ENCODE results near the gene BAZ2A.
"Not testable (repeated sequence)": the region's sequence is repeated elsewhere in the genome, so short reads cannot be mapped to it uniquely, and the experiment has no call there.

BAZ2A gene

DNA sequence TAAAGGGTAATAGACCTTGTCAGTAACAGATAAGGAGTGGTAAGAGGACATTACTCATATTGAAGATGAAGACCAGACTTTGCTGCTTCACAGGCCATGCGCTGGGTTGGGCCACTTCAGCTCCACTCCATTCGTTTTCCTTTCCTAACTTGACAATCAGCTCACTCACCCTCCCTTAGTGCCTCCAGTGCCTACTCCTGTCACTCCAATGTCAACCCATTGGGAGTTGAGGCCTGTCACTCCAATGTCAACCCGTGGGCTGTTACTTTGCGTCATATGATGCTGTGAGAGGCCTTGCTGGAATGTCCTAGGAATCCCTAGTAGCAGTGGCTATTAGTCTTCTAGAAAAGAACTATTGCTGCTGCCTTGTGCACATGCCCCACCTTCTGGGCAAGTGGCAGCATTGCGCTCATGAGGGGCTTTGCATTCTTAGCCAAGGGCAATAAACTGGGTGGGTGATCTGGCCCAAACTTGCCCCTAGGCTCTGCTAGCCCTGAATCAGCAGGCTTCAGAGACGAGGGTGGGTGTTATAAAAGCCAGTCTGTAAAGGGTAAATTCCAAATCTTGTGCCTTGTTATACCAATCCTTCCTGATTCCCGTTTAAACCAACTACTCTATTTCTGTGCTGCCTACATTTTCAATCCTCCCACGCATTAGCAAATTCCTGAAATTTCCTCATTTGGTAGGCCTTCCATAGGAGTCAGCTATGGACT lies 36.1 kb downstream of the BAZ2A start:
- peak; percentile 23 for DNase-seq

DNA sequence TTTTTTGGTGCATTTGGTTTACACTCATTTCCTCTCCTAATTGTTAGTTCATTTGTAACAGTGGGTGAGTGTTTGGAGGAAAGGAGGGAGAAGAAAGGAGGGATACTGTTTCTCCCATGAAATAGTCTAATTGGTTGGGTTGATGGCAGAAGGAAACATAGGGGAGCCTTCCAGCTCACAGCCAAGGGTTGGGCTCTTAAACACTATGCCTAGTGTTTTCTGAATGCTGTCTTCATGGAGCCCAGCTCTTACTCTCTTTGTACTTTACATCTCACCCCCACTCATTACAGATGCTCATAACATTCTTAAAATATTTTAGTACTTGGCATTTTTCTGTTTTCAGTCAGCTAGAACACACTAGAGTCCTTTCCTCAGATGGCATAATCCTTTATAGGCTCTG lies 38.2 kb downstream of the BAZ2A start:
- no peak for DNase-seq

DNA sequence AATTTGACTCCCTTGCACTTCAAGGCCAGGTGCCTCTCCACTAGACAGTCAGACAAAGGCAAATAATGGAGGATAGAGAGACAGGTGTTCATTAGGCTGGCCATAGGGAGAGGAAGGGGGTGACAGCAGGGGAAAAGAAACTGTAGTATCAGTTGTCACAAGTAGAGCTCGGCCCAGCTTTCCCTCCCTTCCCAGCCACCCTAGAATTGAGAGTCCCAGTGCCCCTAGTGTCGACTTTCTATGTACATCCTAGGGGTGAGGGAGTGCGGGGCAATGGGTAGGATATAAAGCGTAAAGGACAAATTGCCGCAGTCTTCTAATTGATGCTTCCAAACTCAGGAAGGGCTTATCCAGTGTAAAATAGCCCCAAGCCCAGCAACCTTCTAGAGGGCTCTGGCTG lies 39.0 kb downstream of the BAZ2A start:
- no peak for DNase-seq

DNA sequence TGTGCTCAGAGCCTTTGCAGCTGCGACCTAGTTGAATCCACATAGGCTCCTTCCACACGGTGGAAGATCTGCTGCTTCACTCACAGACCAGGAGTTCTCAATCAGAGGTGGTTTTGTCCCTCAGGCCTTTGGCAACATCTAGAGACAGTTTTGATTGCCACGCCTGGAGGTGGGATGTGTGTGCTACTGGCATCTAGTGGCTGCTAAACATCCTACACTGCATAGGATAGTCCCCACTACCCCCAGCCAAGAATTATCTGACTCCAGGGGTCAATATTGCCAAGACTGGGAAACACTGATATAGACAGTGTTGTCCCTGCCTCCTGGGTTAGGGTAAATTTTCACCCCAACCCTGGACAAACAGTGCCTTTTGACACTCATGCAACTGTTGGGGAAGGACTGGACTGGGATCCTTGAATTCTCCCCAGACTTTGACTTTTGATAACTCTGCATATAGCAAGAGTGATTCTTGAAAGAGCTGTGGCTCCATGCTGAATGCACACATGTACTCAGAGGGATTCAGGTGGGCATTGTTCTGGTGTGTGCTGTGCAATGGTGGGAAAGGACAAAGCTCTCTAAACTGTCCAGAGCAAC lies 39.8 kb downstream of the BAZ2A start:
- no peak for DNase-seq

DNA sequence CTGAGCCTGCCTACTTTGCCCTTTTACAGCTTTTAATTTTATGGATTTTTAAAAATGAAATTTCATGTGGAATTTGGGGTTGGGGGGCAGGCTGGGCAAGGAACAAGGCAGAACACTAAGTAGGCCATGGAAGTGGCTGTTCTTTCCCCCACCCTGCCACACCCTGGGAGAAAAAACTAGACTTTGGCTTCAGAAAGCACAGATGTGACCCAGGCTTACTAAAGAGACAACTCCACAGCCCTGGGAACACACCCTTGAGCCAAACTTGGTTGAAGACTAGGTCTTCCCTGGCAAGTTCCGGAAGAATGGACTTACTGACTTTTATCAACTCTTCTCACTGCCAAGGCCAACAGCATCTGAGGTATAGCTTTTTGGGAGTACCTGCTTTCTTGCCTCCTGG lies 40.3 kb downstream of the BAZ2A start:
- no peak for DNase-seq

DNA sequence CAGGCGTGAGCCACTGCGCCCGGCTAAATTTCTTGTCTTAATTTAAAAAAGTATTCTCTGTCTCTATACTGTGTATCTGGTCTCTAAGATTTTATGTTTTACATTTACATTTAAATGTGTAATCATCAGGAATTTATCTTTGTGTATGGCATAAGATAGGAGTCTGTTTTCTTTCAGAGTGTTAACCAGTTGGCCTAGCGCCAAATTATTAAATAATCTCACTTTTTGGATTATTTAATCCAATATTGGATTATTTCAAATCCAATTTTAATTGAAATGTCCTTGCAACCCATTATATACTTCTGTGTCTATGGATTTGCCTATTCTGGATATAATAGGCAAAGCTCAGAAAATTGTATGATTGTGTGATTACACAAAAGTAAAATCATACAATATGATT lies 45.0 kb downstream of the BAZ2A start:
- no peak for DNase-seq

DNA sequence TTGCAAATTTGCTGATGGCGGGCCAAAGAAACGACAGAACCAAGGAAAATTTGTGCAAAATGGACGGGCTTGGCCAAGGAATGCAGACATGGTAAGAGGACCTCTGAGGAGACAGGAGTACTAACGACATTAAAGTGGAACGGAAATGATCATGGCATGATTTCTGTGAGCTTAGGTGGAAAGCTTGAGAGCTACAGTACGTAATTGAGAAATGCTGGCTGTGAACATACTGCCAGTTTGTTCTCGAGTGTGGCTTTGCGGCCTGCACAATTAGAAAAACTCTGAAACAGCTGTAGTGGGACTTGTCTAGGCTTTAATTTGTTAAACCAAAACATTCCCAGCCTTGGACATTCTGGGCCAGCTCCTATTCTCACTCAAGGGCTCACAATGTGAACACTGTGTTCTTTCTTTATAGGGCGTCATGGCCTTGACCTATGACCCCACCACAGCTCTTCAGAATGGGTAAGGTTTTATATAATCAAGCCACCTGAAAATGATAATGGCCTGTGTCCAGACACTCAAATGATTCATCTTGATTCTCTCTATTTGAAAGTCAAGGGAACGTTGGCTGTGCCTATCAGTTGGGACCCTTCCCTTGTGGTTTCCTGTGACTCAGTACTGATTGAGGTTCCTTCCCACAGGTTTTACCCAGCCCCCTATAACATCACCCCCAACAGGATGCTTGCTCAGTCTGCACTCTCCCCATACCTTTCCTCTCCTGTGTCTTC lies 48.5 kb downstream of the BAZ2A start:
- no peak for DNase-seq

DNA sequence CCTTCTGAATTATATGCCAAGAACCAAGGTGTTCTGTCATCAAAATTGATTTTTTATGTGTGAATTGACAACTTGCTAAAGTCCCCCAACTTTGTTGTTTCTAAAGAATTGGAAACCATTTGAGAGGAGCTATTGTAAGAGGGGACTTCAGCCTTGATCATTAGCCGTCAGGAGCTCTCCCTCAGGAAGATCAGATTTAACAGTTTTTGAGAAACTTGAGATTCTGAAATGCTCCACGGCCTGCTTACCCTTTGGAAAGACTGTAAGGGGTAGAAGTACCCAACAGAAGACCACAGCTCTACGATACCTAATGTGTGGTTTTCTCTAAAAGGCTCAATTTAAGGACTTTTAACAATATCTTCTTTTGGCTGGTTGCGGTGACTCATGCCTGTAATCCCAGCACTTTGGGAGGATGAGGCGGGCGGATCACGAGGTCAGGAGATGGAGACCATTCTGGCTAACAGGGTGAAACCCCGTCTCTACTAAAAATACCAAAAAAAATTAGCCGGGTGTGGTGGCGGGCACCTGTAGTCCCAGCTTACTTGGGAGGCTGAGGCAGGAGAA lies 51.1 kb downstream of the BAZ2A start:
- no peak for DNase-seq

DNA sequence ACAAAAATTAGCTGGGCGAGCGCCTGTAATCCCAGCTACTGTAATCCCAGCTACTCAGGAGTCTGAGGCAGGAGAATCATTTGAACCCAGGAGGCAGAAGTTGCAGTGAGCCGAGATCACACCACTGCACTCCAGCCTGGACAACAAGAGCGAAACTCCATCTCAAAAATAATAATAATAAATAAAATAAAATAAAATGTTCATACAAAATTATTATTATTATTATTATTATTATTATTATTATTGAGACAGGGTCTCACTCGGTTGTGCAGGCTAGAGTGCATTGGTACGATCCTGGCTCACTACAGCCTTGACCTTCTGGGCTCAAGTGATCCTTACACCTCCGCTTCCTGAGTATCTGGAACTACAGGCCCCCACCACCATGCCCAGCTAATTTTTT lies 52.9 kb downstream of the BAZ2A start:
- not testable (repeated sequence) for DNase-seq

DNA sequence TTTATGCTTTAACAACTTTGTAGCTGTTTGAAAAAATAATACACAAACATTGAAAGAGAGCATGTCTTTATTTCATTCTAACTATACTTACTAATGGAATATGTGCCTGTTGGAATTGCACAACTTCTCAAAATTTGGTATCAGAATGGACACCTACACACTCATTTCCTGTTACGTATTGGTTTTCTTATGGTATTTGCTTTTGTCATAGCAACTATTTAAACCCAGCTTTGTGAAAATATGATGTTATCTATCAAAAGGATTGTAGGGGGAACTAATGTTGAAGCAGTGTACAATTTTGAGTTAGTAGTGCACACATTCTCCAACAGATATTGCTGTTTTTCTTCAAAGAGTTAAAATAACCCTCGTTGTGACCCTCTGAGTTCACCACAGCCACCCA lies 55.9 kb downstream of the BAZ2A start:
- no peak for DNase-seq

DNA sequence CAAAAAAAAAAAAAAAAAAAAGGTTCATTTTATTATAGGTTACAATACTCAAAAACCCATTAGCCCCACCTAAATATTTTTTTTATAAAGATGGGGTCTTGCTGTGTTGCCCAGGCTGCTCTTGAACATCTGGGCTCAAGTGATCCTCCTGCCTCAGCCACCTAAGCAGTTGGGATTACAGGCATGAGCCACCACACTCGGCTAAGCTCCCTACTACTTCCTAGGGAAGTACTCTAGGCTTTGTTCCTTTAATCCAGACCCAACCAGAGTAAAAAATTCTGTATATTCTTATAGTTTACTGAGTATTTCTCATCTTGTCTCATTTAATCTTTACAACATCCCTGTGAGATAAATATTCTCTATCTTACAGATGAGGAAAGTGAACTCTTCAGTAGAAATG lies 57.8 kb downstream of the BAZ2A start:
- DNase-seq = no peak

DNA sequence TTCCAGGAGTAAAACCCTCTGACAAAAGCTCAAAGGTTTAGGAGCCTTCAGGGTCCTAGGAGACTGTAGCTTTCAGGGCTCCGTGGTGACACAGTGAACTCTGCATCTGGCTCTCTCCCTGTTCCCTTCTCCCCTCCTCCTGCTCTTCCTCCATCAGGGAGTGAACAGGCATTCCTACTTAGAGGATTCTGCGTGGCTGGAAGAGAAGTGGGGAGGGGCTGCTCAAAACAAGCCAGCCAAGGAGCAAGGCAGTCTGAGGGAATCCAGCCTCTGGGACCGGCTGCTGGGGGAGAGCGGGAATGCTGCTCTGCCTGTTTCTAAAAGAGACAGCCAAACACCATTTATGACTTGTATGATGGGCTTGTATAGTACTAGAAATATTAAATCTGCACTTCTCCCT lies 59.0 kb downstream of the BAZ2A start:
- no peak for DNase-seq

DNA sequence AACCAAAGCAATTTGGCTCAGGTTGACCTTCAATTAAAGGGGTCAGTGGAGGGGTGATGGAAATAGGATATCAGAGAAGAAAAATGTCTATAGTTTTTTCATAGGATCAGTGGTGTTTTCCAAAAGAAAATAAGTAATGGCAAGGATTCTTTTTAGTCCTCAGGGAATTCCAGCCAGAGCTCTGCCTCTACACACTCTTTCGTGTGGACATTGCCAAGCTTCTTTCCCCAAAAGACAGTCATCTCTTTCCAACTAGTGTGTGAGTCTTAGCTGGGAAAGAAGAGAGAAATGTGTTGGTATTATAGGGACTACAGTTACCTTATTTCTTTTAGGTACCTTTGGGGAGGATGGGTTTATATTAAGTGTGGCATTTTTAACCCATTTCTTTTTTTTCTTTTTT lies 62.0 kb downstream of the BAZ2A start:
- DNase-seq = no peak

DNA sequence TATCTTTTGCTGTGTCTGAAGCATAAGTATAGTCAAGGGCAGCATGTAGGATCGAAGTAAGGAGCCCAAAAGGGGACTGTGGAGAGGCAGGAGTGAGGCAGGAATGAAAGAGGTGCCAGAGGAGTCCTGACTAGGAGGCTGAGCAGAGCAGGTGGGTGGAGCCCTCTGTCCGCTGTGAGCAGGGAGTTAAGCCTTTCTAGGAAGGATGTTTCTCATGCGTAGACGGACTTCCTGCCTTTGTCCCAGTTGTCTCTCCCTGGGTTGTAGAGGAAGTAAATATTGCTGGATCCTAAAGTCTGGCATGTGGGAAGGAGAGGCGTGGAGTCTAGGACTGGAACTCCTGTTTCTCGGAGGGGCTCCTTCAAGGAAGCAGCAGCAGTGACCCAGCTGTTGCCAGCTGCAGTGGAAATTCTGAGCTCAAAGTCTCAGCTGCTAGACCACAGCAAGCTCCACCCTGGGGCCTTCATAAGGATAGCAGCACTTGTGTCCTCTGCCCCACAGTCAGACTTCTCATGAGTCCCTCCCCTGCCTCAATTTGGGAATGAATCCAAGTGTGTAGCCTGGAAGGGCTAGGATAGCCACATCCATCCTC lies 64.5 kb downstream of the BAZ2A start:
- peak; percentile 18 for DNase-seq

DNA sequence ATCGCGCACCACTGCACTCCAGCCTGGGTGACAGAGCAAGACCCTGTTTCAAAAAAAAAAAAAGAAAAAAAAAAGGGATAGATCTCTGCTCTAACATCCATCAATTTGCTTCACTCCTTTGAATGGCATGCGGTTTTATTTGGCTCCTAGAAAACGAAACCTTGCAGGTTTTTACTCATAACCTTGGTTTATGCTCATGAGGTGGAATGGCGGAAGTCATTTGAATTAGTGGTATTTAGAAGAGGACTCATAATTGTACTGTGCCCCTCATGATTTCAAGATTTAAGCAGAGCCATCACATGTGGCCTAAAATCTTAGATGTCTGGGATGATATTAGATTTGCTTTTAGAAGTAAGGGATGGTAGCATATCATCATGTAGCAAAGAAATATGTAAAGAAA lies 79.1 kb downstream of the BAZ2A start:
- no peak for DNase-seq

DNA sequence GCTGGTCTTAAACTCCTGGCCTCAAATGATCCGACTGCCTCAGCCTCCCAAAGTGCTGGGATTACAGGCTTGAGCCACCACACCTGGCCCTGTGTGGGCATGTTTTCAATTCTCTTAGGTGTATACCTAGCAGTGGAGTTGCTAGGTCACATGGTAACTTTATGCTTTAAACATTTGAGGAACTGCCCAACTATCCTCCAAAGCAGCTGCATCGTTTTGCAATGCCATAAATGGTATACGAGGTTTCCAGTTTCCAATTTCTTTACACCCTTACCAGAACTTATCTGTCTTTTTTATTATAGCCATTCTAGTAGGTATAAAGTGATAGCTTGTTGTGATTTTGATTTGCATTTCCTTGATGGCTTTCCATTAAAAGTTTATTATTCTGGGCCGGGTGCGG lies 83.4 kb downstream of the BAZ2A start:
- no peak for DNase-seq

Data from COR-L47 (cell line).